Measurements from ENCODE around the gene SPACA6. TPM values are rescaled to one million over a fixed set of nuclear protein-coding genes. Genes with fewer than 3 reads are reported as not detected.
"Not testable (repeated sequence)": the region's sequence is repeated elsewhere in the genome, so short reads cannot be mapped to it uniquely, and the experiment has no call there.

Gene SPACA6, protein sequence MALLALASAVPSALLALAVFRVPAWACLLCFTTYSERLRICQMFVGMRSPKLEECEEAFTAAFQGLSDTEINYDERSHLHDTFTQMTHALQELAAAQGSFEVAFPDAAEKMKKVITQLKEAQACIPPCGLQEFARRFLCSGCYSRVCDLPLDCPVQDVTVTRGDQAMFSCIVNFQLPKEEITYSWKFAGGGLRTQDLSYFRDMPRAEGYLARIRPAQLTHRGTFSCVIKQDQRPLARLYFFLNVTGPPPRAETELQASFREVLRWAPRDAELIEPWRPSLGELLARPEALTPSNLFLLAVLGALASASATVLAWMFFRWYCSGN
- 4.7 and 4.9 TPM in 2 replicates for total RNA-seq

DNA sequence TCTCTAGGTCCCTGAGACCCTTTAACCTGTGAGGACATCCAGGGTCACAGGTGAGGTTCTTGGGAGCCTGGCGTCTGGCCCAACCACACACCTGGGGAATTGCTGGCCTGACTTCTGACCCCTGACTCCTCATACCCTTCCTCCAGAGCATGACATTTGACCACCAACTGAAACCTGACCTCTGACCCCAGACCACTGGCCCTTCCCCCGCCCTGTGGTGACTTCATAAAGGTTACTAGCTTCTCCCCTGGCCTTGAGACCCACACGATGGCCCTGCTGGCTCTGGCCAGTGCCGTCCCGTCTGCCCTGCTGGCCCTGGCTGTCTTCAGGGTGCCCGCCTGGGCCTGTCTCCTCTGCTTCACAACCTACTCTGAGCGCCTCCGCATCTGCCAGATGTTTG is at the start of gene SPACA6:
Gene SPACA6 (plus strand): TSS at position 71 of the 400 bp plus-strand sequence. CDS start 197 bp downstream, at position 268.
- peak within 1 kb of the TSS; percentile 69 for H3K4me3 ChIP-seq (ENCODE audit: low read depth, low read length)
- no peak for TF ChIP-seq CTCF (conservative IDR thresholded peaks at IDR 0.05; ENCODE audit: low read depth, low read length)
- DNase-seq (ENCODE audit: low read depth): no peak

DNA sequence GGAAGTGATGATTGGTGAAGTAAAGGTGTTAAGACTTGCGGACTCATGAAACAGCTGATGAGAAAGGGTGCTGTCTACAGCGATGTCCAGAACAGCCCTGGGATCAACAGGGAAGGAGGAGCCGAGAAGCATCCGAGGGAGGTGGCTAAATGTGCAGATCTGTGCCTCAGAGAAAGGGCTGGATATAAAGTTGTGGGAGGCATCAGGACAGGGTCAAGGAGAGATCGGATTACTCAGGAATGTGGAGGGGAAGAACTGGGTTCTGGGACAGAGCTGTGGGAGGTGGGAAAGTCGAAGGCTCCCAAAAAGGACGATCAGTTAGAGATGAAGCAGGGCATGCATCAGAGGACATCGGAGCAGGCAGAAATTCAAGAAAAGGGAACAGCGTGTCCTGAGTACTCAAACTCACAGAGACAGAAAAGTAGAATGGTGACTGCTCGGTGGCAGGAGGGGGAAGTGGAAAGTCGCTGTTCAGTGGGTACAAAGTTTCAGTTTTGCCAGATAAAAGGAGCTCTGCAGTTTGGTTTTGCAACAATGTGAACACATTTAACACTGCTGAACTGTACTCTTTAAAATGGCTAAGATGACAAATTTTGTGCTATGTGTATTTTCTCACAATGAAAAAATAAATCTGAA is 48.4 kb upstream of the SPACA6 start:
- no peak for DNase-seq (ENCODE audit: low read depth)
- H3K4me3 ChIP-seq (ENCODE audit: low read depth, low read length): no peak overlapping the region
- TF ChIP-seq CTCF (conservative IDR thresholded peaks at IDR 0.05; ENCODE audit: low read depth, low read length): no peak

- H3K4me3 ChIP-seq (ENCODE audit: low read depth, low read length); DNase-seq (ENCODE audit: low read depth): not testable (repeated sequence)
Measured at GRCh38 chr19:51646730-51647129, 46.4 kb upstream of the SPACA6 start, which contains the start of gene SIGLEC14. SIGLEC14 (minus strand) TSS chr19:51646825; CDS start chr19:51646759, 66 bp downstream.

DNA sequence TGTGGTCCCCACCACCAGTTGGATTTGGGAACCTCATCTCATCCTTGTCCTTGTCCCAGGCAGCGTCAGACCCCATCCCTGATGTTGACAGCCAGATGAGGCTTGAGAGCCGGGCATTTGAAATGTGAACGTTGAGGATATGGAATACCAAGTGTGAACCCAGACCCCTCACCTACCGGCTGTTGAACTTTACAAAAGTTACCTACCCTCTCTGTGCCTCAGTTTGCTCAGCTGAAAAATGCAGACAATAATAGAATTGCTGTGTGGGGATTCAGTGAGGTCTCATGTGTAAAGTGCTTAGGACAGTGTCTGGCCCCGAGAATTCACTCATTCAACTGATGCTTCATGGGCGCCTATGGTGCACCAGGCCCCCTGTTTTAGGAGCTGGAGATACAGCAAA is 45.8 kb upstream of the SPACA6 start:
- DNase-seq (ENCODE audit: low read depth): no peak
- no peak overlapping the region for H3K4me3 ChIP-seq (ENCODE audit: low read depth, low read length)
- TF ChIP-seq CTCF (conservative IDR thresholded peaks at IDR 0.05; ENCODE audit: low read depth, low read length): no peak

- H3K4me3 ChIP-seq (ENCODE audit: low read depth, low read length): no peak overlapping the region
- DNase-seq (ENCODE audit: low read depth): no peak
Measured at GRCh38 chr19:51651216-51651846, 41.8 kb upstream of the SPACA6 start.

GRCh38 chr19:51652266-51652665 is 40.9 kb upstream of the SPACA6 start:
- TF ChIP-seq CTCF (conservative IDR thresholded peaks at IDR 0.05; ENCODE audit: low read depth, low read length): no peak
- DNase-seq (ENCODE audit: low read depth): no peak
- no peak overlapping the region for H3K4me3 ChIP-seq (ENCODE audit: low read depth, low read length)

More at GRCh38 chr19:51651216-51651846, 41.8 kb upstream of the SPACA6 start:
- TF ChIP-seq CTCF (conservative IDR thresholded peaks at IDR 0.05; ENCODE audit: low read depth, low read length): no peak

GRCh38 chr19:51653162-51653561 is 40.0 kb upstream of the SPACA6 start:
- H3K4me3 ChIP-seq (ENCODE audit: low read depth, low read length): no peak overlapping the region
- DNase-seq (ENCODE audit: low read depth): no peak
- TF ChIP-seq CTCF (conservative IDR thresholded peaks at IDR 0.05; ENCODE audit: low read depth, low read length): no peak

All from epithelial cell of proximal tubule (primary cell).